OCI-LY7 (cell line): ENCODE results near the gene KCNE2. TPM values are rescaled to one million over a fixed set of nuclear protein-coding genes. Genes with fewer than 3 reads are reported as not detected.

Experiments
- BruUV-seq: library from RNA; stranded (reverse); fragments of 400-500 nt; replicated peaks from 2 replicates; lab custom pipeline; 2021; lab: Mats Ljungman, UMichigan
- CTCF ChIA-PET: fragments of 300-600 bp; sonication (Branson Sonifier 250); formaldehyde crosslinking; loops from one replicate; lab custom pipeline; 2022; ENCODE audit warnings: antibody characterized with exemption; ENCODE audit not compliant: unreplicated experiment; lab: Charles Lee
- POLR2A ChIA-PET: fragments of 300-600 bp; sonication (Branson Sonifier 250); formaldehyde crosslinking; loops from one replicate; lab custom pipeline; 2022; ENCODE audit warnings: antibody characterized with exemption; lab: Charles Lee
- DNase-seq: peaks from one replicate; pipeline ENCODE4 v3.0.0-alpha.2; 2015; ENCODE audit warnings: low spot score
- H2AFZ ChIP-seq: fragments of 200-600 bp; sonication (generic), shearing (Covaris generic); 2 replicates; pipeline ENCODE4 v1.6.1; 2014; ENCODE audit warnings: mild to moderate bottlenecking, antibody characterized with exemption, low read length, moderate library complexity
- H3K27ac ChIP-seq: fragments of 200-600 bp; sonication (generic); 2 replicates; pipeline ENCODE4 v1.5.1; 2014; ENCODE audit warnings: mixed run types, low read depth, mild to moderate bottlenecking, moderate library complexity, low read length, inconsistent platforms; ENCODE audit not compliant: poor library complexity, severe bottlenecking
- H3K36me3 ChIP-seq: fragments of 200-600 bp; sonication (generic); 2 replicates; pipeline ENCODE4 v1.6.1; 2014; ENCODE audit warnings: mild to moderate bottlenecking, antibody characterized with exemption, low read length, moderate library complexity, mixed read lengths; ENCODE audit not compliant: insufficient read depth
- H3K4me1 ChIP-seq: fragments of 200-600 bp; sonication (generic); 2 replicates; pipeline ENCODE4 v1.5.1; 2014; ENCODE audit warnings: mild to moderate bottlenecking, low read length; ENCODE audit not compliant: insufficient read depth, poor library complexity, severe bottlenecking
- H3K4me2 ChIP-seq: fragments of 200-600 bp; sonication (generic); 2 replicates; pipeline ENCODE4 v1.6.1; 2014; ENCODE audit warnings: mild to moderate bottlenecking, low read length
- H3K4me3 ChIP-seq: fragments of 200-600 bp; sonication (generic); 2 replicates; pipeline ENCODE4 v1.5.1; 2014; ENCODE audit warnings: mild to moderate bottlenecking, low read depth, low read length; ENCODE audit not compliant: poor library complexity, severe bottlenecking
- H3K79me2 ChIP-seq: fragments of 200-600 bp; sonication (generic); 2 replicates; pipeline ENCODE4 v1.6.1; 2016; ENCODE audit warnings: low read depth, mild to moderate bottlenecking, low read length, moderate library complexity, mixed read lengths; ENCODE audit not compliant: insufficient read depth
- H3K9me2 ChIP-seq: fragments of 200-600 bp; sonication (generic); 2 replicates; pipeline ENCODE4 v1.6.1; 2016; ENCODE audit warnings: mild to moderate bottlenecking, low read length, mixed read lengths; ENCODE audit not compliant: insufficient read depth
- H3K9me3 ChIP-seq: fragments of 200-600 bp; sonication (generic); 2 replicates; pipeline ENCODE4 v1.6.1; 2014; ENCODE audit warnings: mild to moderate bottlenecking, mixed run types, low read length, mixed read lengths
- H4K20me1 ChIP-seq: fragments of 200-600 bp; sonication (generic); 2 replicates; pipeline ENCODE4 v1.6.1; 2014; ENCODE audit warnings: mild to moderate bottlenecking, antibody characterized with exemption, low read length, moderate library complexity, mixed read lengths; ENCODE audit not compliant: insufficient read depth
- EZH2phosphoT487 ChIP-seq: fragments of 200-600 bp; sonication (generic); IDR thresholded peaks from 2 replicates; pipeline ENCODE4 v1.6.1; 2018; ENCODE audit warnings: low read depth, borderline replicate concordance, mild to moderate bottlenecking, mixed run types, antibody characterized with exemption, low read length, moderate library complexity, mixed read lengths
- intact Hi-C: fragments of 100-400 bp; cut with micrococcal nuclease; formaldehyde crosslinking; loops from one replicate; pipeline ENCODE4 v1.10.0; 2022; ENCODE audit not compliant: unreplicated experiment
- total RNA-seq, 2 experiments: library from RNA; depleted of rRNA in 1 of 2; stranded (reverse); fragments of >200 nt in 1 of 2; shearing (Covaris generic) in 1 of 2; gene quantifications; 2 replicates each; pipeline ENCODE4 v1.2.3, GENCODE V29; 2014 to 2022
- TF ChIP-seq, protein P1 (sequence below): fragments of 200-600 bp; sonication (generic); conservative IDR thresholded peaks from 2 replicates; pipeline ENCODE4 v1.5.1; 2014; ENCODE audit warnings: mild to moderate bottlenecking, antibody characterized with exemption, low read length, moderate library complexity, mixed read lengths

Gene KCNE2
- total RNA-seq, 2 experiments from 2014 or later: not detected

DNA sequence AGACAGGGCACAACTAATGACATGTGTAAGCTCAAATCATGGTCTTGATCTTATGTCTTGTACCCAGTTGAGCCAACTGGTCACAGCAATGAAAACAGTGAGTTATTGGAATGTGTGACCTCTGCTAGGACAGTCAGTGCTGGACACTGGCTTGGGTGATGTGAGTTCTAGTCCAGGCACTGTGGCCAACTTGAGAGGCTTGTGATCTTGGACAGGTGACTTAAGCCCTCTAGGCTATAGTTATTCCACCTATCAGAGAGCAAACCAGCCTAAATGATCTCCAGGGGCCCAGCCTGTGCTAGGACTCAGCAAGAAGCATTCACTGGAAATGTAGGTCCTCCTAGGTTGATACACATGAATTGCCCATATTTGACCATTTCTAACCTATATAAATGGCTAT lies 1.1 kb downstream of the KCNE2 start:
- CTCF ChIA-PET: interaction anchor here (0.5 kb wide), 1 partner anchor 143 kb away, joined by 3 read pairs; no protein-coding TSS in a partner anchor
- no TSS peak for BruUV-seq

DNA sequence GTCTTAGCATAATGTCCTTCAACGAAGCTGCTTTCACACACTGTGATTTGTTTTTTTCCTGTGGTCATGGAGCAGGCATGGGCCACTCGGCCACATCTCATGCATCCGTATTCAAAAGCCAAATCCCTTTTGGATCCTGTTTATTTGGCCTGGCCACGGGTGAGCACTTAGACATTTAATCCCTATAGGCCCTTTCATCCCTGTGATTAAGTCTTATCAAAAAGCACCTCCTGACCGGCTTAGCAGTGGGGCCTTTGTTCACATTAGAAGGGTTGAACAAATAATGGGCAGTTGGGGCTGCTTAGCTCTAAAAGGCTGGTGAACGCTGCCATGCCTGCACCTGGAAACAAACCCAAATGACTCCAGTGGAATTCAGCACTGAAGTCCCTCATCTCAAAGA lies 2.0 kb downstream of the KCNE2 start:
- Histone ChIP-seq H3K9me3 (no peaks in the 10 kb centered on the region), H3K79me2 (no peaks in the 10 kb centered on the region), H3K4me3 (no peak overlapping the region), H3K27ac (no peak overlapping the region), H4K20me1 (no peaks in the 10 kb centered on the region), H3K4me1 (peaks cover 4% of the 10 kb centered on the region), H2AFZ (no peak overlapping the region), H3K9me2 (no peaks in the 10 kb centered on the region), H3K36me3 (no peaks in the 10 kb centered on the region), H3K4me2 (no peak overlapping the region)
- no peak for DNase-seq
- no TSS peak for BruUV-seq
- CTCF ChIA-PET: interaction anchor here (0.6 kb wide), 1 partner anchor 1613 kb away, joined by 3 read pairs; no protein-coding TSS in a partner anchor
- POLR2A ChIA-PET: no interaction called here
- intact Hi-C loops: no loop called here
- no peak for TF ChIP-seq EZH2phosphoT487
- TF ChIP-seq, protein P1, sequence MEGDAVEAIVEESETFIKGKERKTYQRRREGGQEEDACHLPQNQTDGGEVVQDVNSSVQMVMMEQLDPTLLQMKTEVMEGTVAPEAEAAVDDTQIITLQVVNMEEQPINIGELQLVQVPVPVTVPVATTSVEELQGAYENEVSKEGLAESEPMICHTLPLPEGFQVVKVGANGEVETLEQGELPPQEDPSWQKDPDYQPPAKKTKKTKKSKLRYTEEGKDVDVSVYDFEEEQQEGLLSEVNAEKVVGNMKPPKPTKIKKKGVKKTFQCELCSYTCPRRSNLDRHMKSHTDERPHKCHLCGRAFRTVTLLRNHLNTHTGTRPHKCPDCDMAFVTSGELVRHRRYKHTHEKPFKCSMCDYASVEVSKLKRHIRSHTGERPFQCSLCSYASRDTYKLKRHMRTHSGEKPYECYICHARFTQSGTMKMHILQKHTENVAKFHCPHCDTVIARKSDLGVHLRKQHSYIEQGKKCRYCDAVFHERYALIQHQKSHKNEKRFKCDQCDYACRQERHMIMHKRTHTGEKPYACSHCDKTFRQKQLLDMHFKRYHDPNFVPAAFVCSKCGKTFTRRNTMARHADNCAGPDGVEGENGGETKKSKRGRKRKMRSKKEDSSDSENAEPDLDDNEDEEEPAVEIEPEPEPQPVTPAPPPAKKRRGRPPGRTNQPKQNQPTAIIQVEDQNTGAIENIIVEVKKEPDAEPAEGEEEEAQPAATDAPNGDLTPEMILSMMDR: no peak

More for the DNA sequence above, 1.1 kb downstream of the KCNE2 start:
- POLR2A ChIA-PET: no interaction called here
- Histone ChIP-seq H3K9me2 (no peaks in the 10 kb centered on the region), H3K4me3 (no peak overlapping the region), H3K4me2 (no peak overlapping the region), H3K36me3 (no peaks in the 10 kb centered on the region), H3K27ac (no peak overlapping the region), H3K79me2 (no peaks in the 10 kb centered on the region), H4K20me1 (no peaks in the 10 kb centered on the region), H3K4me1 (peaks cover 4% of the 10 kb centered on the region), H3K9me3 (no peaks in the 10 kb centered on the region), H2AFZ (no peak overlapping the region)
- DNase-seq: no peak
- TF ChIP-seq, protein P1: no peak
- TF ChIP-seq EZH2phosphoT487: no peak
- intact Hi-C loops: no loop called here

DNA sequence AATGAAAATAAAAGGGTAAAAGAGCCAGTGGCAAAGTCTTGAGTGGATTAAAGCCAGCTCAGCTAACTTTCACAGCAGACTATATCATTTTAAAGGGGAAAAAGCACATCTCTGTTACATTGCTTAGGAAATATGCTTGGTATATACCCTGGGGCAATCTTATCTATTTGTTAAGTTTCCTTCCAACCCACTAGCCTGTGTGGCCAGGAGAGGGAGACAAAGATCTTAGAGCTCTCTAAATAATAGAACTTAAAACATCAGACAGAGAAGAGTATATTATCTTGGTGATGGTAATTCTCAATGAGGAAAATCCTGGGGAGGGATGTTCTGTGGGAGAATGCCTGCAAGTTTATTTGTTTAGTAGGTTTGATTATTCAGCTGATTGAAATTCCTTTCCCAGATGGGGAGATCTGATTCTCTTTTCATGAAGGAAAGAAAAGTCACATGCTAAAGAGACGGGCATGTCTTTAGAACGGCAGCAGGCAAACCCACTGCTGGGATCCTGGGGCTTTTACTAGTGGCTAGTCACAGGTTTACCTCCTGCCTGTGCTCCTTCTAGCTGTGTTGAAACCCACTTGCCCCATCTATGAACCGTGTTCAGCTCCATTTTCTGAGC lies 3.6 kb downstream of the KCNE2 start:
- POLR2A ChIA-PET: interaction anchor here (0.5 to 1.0 kb wide), 3 partner anchors 199 to 258 kb away, joined by 3 to 4 read pairs (median 3); no protein-coding TSS in a partner anchor
- no TSS peak for BruUV-seq
- CTCF ChIA-PET: no interaction called here

More for the DNA sequence above, 3.6 kb downstream of the KCNE2 start:
- DNase-seq: peak; percentile 63
- Histone ChIP-seq H3K9me2 (no peaks in the 10 kb centered on the region), H3K79me2 (no peaks in the 10 kb centered on the region), H3K4me2 (no peak overlapping the region), H3K4me3 (no peak overlapping the region), H3K9me3 (no peaks in the 10 kb centered on the region), H4K20me1 (no peaks in the 10 kb centered on the region), H2AFZ (no peak overlapping the region), H3K4me1 (no peaks in the 10 kb centered on the region), H3K27ac (no peak overlapping the region), H3K36me3 (no peaks in the 10 kb centered on the region)
- TF ChIP-seq, protein P1: peak; percentile 86
- no peak for TF ChIP-seq EZH2phosphoT487
- intact Hi-C loops: no loop called here
